GM19468 (cell line): Measurements from ENCODE around the gene IFT57.
A peak's percentile ranks its signal among the peaks of the same experiment; 100 is the strongest.

ENCODE experiments used
- ATAC-seq: cut with Tn5 transposase; IDR thresholded peaks from one replicate; pipeline ENCODE4 v1.9.1; 2021; ENCODE audit warnings: mild to moderate bottlenecking, moderate library complexity, moderate number of reproducible peaks; ENCODE audit not compliant: unreplicated experiment; ENCODE audit errors: extremely low read depth

Gene IFT57

DNA sequence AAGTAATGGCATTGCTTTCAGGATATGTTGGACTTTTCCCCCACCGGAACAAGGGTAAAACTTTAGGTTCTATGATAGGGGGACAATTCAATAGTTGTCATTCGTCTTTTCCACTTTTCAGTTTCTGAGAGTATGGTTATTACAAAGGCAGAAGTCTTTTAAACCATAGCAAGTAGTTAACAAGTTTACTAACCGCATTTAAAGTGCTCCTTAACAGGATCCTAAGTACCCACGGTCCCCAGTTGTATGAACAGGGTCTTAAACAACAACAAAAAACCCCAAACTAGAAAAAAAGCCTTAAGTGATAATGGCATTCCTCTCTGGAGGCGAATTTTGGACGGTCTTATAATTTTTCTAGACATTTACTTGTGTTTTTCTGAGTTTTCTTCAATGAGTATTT is 831 bp downstream of the IFT57 start:
- ATAC-seq: no peak

DNA sequence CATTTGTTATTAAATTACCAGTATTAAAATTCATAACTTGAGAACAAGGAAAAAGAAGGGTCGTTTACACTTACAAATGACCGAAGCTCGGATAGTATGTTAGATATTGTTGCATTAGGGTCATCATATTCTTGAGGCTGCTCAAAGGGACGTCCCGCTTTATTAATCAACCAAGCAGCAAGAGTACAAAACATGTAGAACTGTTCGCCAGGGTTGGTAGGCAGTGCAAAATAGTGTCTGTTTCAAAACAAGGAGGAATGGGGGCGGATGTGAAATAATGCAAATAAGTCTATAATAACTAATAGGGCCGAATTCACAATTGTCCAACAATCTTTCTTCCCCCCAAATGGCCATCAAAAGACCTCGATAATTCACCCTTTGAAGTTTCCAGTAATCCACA is 2.9 kb downstream of the IFT57 start:
- ATAC-seq: no peak

DNA sequence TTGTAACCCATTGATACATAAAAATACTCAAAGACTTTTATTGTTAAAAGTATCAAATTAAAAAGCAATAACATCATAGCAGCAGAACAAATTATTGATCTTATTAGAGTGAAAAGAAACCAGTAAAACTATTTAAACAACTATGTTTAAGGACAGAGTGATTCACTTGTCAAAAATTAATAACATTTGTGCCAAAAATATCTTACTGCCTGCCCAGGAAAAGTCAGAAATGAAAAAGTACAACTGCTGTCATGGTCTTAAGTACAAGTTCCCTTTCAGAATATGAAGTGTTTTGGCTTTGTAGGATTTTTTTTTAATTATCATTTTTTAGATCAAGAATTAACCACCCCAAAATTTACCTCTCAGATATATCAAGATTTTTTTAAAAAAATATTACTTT is 3.4 kb downstream of the IFT57 start:
- no peak for ATAC-seq

DNA sequence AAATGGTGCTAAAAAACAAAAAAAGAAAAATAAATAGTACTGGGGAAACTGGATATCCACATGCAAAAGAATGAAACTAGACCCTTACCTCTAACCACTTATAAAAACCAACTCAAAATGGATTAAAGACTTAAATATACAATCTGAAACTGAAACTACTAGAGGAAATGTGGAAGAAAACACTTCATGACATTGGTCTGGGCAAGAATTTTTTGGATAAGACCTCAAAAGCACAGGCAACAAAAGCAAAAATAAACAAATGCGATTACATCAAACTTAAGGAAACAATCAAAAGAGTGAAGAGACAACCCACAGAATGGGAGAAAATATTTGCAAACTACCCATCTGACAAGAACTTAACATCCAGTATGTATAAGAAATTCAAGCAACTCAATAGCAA is 6.4 kb downstream of the IFT57 start:
- ATAC-seq: no peak

DNA sequence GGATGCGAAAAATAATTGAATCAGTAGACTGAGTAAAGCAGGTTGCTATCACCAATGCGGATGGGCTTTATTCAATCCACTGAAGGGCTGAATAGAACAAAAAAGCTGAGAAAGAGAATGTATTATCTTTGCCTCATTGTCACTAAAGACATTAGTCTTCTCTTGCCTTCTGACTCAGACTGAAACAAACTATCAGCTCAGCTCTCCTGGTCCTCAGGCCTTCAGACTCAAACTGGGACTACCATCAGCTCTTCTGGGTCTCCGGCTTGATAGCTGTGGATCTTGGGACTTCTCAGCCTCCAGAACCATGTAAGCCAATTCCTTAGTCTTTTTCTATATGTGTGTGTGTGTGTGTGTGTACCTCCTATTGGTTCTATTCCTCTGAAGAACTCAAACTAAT is 12.6 kb downstream of the IFT57 start:
- ATAC-seq: no peak

DNA sequence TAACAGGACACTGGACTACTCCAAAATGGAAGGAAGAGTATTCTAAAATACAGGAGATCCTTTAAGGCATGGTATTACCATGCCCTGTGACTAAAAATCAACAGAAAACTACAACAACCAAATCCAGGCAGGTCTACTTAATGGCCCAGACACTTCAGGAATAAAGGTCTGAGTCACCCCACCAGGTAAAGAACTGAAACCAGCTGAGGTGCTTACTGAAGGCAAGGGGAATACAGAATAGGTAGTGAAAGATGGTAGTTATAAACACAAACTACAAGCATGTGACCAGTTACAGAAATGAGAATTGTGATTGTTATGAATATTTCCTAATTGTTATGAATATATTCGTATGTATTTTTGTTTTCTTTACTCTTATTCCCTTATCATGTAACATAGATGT is 13.4 kb downstream of the IFT57 start:
- peak; percentile 51 for ATAC-seq

DNA sequence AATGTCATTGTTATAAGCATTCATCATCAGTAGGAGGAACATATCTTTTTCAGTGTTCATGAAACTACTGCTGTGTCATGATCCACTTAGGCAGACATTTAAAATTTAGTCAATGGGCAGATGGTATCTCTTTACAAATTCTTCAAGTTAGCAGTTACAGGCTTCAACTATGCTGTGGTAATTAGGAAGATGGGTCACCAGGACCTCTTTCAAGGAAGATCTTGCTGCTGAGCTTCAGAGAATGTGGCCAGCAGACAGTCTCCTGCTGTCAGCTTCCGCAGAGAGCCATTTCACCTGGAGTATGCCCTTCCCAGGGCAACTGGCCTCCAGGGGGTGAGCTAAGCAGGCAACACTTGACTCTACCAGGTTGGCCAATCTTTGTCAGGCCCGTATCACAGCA is 19.4 kb downstream of the IFT57 start:
- ATAC-seq: no peak

DNA sequence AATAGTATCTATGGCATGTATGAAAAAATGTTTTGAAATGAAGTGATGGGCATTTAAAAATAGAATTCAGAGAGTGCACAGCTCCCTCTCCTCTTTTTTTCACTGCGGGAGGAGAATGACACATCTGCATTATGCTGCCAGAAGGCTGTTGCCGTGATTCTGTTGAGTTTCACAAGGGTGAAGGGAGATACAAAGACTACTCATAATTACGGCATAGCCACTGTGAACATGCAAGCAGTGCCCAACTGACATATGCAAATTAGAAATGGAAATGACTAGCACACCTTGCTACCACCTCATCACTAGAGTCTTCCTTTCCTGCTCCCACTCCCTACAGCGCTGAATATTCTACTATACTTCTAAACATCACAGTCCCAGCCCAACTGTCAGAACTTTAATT is 20.1 kb downstream of the IFT57 start:
- no peak for ATAC-seq

DNA sequence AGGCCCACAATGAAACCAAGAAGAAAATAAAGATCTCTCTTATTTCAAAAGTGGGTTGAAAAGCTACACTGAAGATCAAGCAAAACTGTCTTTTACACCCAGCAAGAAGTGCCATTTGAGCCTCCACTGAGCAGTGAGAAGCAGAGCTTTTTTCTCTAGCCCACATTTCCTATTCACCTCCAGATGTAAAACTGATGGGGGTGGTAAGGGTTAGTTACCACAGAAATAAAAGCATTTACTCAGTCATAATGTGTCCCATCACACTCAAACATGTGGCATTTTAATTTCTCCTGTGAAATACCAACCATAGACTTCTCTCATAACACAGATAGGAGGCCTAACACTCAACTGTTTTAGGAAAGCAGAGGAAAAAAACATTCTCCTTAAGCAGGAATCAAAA is 21.0 kb downstream of the IFT57 start:
- ATAC-seq: no peak

DNA sequence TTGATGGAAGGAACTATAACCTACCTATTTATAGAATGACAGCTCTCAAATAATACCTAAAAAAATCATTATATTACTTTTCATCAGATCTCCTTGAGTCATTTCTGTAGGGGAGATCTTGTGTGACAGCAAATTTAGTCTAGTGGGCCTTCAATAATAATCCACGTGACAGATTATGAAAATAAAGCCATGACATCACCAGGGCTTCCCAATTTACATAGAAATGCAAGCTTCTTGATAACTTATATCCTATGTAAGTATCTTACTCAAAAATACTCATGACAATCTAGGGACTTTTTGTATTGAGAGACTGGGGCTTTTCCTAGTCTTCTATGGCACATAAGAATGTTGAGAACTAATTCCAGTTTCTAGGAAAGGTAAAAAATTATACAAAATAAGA is 21.6 kb downstream of the IFT57 start:
- no peak for ATAC-seq

DNA sequence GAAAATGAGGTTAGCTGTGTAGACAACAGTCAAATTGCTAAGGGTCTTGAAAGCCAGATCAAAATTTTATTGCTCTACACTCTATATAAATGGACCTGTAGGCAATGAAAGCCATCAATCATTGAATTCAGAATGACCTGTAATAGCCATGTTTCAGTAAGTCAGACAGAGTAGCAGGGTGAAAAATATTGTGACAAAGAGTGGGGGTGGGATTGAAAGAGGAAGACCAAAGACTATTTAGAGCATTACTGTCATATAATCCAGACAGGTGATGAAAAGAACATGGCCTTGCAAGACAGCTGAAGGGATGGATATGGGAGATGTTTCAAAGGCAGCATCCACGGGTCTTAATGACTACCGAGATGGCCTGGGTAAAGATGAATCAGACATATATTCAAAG is 22.2 kb downstream of the IFT57 start:
- no peak for ATAC-seq

DNA sequence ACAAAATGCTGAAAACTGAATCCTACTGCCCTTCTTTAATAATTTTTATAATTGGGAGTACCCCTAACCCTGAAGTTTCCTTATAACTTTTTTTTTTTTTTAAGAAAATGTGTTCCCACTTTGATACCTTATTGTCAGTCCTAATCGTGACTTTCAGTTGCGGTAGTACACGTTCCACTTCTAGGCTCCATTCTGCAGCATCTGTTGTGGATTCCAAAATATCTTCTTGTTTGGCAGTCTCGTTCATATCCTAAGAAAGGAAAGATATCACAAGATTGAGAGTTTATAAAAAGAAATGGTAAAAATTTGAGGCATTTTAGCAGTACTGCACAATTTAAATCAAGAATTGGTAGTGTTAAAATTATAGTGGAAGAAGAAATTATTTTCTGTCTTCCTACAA is 30.8 kb downstream of the IFT57 start:
- no peak for ATAC-seq

DNA sequence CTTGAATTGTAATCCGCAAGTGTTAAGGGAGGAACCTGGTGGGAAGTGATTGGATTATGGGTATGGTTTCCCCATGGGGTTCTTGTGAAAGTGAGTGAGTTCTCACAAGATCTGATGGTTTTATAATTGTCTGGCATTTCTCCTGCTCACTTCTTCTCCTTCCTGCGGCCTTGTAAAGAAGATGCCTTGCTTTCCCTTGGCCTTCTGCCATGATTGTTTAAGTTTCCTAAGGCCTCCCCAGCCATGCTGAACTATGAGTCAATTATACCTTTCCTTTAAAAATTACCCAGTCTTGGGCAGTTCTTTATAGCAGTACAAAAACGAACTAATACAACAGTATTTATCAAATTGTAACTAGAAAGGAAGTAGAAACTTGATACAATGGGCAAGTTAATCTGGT is 31.9 kb downstream of the IFT57 start:
- no peak for ATAC-seq

DNA sequence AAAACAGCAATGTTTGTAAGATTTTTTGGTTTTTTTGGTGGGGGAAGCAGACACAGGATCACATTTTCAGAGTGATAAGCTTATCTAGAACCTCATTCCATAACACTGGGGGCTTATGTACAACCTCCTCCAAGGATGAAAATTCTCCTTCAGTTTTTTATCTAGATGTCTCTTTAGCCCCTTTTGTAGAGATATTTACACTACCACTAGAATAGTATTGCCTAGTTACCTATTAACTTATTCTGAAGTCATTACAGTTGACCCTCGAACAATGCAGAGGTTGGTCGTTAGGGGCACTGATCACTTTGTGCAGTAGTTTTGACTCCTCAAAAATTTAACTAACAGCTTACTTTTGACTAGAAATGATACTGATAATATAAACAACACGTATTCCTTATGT is 32.8 kb downstream of the IFT57 start:
- no peak for ATAC-seq

DNA sequence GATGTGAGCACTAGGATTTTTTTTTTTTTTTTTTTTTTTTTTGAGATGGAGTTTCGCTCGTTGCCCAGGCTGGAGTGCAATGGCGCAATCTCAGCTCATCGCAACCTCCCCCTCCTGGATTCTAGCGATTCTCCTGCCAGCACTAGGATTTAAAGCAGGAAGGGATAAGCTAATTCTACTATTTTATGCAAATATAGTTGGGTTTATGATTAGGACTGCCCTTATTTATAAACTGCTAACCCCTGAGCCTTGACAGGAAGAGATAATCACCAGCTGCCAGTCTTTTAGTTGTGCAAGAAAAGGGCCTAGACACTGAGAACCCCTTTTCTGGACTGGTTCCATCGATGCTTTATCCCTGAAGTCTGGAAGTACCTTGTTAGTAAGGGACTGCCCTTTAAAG is 36.7 kb downstream of the IFT57 start:
- no peak for ATAC-seq

DNA sequence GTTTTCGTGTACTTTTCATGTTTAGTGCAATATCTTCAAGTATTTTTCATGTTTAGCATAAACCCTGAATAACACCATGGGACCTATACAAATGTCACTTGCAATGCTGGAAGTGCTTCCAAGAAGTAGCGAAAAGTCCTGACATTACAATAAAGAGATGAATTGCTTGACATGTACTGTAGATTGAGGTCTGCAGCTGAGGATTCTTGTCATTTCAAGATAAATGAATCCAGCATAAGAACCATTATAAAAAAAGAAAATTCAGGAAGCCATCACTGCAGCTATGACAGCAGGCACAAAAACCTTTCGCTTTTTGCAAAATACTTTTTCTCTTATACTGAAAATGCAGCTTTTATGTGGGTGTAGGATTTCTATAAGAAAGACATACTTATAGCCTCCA is 37.4 kb downstream of the IFT57 start:
- ATAC-seq: no peak

DNA sequence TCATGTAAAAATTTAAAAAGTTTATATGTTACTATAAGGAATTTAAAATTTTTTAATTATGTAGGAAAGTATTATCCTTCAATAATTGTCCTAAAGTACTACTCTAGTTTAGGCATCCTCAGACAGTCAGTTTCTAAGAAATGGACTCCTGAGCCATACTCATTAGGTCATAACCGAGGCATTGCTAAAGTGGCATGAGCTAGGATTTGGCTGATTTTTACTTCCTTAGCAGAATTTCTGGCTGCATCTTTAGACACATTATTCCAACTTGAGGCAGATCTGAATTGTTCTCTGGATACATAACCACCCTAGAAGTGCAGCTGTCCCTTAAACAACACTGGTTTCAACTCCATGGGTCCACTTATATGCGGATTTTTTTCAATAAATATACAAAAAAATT is 38.3 kb downstream of the IFT57 start:
- ATAC-seq: no peak

DNA sequence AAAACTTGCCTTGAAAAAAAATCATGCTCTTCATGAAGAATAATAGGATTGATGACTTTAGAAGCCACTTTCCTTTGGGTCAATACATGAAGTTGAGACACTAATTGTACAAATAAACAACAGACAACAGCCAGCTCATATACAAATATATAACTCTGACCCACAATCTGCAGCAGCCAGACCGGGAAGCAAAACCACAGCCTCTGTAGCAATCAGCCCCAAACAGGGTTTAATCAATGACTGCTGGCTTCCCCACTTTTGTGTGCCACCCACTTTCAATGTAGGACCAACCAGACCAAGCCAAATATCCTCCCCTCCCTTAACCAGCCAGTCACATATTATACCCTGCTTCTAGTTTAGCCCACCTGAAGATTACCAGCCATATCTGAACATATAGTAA is 39.0 kb downstream of the IFT57 start:
- ATAC-seq: no peak

DNA sequence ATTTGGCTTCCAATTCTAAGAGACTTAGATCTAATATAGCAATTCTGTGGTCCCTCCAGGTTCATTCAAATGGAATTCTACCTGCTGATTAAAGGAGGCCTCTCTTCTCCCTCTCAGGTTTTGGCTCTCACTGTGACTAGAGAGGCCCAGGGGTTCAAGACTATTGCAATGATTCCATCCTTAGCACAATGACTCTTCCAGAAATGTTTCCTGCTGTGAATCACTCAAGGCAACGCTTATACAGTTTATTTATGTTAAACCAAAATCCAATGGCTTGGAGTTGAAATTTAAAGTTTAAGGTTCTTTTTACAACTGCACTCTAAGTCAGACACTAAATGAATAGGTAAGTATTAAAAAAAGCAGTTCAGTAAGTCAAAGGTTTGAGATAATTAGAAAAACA is 39.9 kb downstream of the IFT57 start:
- ATAC-seq: no peak

DNA sequence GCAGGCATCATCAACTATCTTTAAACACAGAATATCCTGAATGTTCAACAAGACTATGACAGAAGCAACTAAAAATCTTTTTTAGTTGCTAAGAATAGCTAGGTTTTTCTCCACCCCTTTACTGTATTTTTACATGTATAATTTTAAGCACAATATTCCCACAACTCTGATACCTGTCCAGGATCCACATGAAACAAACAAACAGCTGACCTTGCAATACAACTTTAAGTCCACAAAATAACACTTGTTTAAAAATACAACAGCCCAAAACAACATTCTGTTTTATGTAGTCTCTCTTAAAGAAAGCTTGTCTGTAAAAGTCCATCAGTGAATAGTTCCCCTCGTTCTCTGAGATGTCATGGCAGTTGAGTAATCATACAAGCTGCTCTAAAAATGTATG is 41.1 kb downstream of the IFT57 start:
- ATAC-seq: no peak

DNA sequence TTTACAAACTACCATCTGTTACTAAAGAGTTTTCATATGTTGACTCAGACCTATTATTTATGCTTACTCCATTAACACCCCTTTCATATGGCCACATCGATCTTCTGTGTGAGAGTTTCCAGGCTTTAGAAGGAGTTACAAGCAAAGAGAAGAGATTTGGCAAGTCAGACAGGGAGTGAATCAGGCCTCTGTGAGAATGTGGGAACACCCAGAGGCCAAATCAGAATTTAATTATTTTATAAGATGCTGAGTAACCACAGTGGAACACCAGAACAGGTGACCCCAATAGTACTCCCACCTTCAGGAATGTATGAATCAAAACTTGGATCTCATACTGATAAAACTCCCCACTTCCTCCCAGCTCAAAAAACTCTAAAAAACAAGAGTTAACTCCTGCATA is 42.0 kb downstream of the IFT57 start:
- no peak for ATAC-seq

DNA sequence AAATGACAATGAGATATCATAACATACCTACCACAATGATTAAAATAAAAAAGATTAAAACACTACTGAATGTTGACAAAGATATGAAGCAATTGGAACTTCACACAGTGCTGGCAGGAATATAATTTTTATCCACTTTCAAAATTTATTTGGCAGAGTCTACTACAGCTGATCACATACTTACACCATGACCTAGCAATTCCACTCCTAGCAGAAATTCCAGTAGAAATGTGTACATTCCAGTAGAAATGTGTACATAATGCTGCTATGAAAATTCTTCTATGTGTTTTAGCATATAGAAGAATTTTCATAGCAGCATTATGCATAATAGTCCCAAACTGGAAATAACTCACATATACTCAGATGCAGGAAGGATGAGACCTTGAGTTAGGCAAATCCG is 43.5 kb downstream of the IFT57 start:
- no peak for ATAC-seq

DNA sequence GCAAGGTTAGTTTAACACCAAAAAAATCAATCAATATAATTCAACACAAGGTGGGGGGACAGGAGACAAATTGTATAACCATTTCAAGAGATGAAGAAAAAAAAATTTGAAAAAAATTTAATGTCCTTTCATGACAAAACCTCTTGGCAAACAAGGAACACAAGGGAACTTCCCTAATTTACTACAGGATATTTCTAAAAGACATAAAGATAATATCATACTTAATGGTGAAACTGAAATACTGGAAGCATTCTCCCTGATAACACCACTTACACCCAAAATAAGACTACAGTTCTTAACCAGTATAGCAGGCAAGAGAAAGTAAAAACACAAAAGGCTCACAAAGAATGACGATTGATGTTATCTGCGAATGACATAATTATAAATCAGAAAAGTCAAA is 44.7 kb downstream of the IFT57 start:
- no peak for ATAC-seq
